Measurements from ENCODE around the gene EFNA3.

DNA sequence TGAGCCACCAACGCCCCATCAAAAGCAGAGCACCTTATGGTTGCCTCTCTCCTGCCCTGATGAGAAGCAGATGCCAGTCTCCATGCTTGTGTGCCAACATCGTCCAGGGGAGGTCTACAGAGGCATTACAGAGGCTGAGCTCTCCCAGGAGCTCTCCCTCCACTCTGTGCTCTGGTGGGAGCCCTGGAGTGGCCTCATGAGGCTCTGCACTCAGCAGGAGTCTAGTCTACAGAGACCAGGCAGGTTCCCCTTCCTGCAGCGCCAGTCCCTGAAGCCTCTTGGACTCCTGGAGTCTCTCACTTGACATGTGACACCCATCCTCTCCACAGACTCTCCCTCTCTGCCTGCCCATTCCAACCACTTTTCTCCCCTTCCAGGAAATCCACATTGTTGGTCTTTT is 41.6 kb upstream of the EFNA3 start:
- TF ChIP-seq, protein P1, sequence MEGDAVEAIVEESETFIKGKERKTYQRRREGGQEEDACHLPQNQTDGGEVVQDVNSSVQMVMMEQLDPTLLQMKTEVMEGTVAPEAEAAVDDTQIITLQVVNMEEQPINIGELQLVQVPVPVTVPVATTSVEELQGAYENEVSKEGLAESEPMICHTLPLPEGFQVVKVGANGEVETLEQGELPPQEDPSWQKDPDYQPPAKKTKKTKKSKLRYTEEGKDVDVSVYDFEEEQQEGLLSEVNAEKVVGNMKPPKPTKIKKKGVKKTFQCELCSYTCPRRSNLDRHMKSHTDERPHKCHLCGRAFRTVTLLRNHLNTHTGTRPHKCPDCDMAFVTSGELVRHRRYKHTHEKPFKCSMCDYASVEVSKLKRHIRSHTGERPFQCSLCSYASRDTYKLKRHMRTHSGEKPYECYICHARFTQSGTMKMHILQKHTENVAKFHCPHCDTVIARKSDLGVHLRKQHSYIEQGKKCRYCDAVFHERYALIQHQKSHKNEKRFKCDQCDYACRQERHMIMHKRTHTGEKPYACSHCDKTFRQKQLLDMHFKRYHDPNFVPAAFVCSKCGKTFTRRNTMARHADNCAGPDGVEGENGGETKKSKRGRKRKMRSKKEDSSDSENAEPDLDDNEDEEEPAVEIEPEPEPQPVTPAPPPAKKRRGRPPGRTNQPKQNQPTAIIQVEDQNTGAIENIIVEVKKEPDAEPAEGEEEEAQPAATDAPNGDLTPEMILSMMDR (IDR thresholded peaks at IDR 0.05; ENCODE audit: insufficient read depth, low read depth, low read length): no peak
- TF ChIP-seq EZH2 (IDR thresholded peaks at IDR 0.05; ENCODE audit: insufficient read depth, low read length): no peak
